ENCODE measurements around the gene JAZF1.
"Not testable (repeated sequence)": the region's sequence is repeated elsewhere in the genome, so short reads cannot be mapped to it uniquely, and the experiment has no call there.

The JAZF1 gene

DNA sequence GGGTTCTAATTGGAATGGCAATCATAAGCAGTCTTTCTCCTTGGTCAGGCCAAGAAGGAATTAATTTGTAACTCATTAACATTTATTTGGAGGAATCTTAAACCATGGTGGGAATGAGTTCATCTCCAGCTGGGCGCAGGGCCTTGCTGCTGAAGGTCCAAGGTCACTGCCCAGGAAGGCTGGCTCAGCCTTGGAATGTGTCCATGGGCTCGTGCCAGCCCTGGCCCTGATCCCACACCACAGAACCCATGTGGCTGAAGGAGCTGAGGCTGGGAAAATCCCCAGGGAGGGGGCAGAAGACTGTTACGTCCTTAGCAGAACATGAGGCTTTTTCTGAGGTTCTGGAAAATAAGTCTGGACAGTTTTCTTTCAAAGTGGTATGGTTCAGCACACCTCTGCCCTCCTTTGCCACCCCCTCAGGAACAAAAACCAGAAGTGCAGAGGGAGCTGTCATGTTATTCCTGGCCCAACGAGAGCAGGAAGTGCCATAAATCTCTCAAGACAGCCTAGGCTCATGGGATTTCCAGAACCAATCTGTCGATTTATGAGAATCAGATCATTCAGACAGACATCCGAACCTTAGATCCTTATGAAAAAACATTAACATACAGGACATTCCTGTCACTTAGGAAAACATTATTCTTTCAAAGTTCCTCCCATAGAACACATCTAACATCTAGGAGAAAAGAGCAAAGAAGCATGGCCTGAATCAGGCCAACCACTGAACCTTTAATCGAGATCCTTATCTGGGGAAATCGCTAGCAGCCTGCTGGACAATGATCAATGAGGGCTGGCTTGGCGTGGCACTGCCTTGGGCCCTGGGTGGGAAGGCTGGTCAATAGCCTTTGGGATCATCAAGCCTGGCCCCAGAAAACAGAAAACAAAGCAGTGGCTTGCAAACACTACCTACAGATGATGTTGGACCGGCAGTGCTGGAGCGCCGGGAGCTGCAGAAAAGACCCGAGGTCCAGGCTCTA, 306.3 kb downstream of the JAZF1 start:
- no peak overlapping the region for H3K4me3 ChIP-seq (ENCODE audit: low read depth, low read length)
- peak; percentile 67 for DNase-seq (ENCODE audit: low read depth)

DNA sequence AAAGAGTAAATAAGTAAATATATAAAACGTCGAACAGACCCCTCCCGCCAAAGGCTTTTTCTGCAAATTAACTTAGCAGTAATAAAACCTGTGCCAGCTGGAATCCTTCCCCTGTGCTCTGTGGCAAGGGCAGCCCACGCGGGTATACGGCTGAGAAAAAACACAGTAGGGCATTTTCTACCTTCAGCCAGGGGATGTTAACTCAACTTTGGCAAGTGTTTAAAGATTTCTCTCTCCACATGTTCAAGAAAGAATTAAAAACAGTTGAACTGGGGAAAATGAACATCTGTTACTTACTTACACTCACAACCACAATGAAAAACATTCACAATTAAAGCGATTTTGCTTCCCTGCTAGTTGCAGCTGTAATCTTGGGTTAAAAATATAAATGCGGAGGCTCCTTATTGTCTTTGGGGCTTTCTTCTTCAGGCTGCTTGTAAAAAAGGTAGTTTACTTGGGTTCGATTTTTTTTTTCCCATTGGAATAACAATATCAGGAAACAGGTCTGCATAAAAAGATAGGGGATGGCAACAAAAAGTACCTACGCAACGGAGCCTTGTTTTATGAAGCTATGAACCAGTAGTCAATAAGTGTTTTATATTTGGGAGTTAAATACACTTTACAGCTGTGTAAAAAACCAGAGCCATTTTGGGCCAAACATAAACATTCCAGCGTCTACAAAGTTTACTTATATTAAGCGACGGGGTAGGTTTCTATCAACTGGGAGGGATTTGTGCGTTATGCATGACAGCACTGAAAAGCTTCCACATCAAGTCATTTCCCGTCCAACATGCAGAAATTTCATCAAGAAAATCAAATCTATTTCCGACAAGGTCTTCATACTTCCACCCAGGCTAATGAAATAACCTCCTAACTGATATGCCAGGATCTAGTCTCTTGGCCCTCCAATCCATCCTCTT, 308.0 kb downstream of the JAZF1 start:
- H3K4me3 ChIP-seq (ENCODE audit: low read depth, low read length) = no peak overlapping the region
- DNase-seq (ENCODE audit: low read depth) = no peak

DNA sequence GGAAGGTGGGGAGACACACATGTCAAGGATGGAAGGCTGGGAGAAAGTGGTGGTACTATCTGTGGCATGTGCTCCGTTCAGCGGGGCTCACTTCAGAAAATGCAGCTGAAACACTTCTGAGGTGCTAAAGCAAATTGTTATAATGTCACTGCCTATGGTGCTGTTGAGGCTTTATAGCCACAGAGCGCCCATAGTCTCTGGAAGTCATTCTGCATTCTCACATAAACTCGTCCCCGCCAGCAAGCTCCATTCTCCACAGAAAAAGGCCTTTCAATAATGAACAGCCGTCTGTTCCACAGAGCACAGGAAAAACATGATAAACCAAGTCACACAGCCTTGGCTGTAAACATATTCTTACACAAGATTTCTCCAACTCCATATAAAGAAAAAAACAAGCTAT, 308.7 kb downstream of the JAZF1 start:
- DNase-seq (ENCODE audit: low read depth) = no peak
- no peak overlapping the region for H3K4me3 ChIP-seq (ENCODE audit: low read depth, low read length)

DNA sequence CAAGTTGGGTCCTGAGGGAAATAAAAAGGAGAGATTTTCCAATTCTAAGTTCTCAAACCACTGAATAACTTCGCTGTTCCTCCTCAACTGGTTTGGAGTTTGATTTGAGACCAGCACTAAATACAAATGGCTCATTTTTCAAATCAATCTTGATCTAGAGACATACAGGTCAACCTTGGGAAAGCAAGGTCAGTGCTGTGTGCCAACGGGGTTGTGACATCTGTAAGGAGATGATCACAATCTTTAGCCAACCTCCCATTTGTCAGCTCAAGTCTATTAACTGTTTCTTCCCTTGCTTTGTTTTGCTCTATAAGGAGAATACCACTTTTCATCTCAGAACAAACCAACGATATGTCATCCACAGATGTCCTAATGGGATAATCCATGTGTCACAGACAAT, 309.5 kb downstream of the JAZF1 start:
- no peak for DNase-seq (ENCODE audit: low read depth)
- H3K4me3 ChIP-seq (ENCODE audit: low read depth, low read length) = no peak overlapping the region

DNA sequence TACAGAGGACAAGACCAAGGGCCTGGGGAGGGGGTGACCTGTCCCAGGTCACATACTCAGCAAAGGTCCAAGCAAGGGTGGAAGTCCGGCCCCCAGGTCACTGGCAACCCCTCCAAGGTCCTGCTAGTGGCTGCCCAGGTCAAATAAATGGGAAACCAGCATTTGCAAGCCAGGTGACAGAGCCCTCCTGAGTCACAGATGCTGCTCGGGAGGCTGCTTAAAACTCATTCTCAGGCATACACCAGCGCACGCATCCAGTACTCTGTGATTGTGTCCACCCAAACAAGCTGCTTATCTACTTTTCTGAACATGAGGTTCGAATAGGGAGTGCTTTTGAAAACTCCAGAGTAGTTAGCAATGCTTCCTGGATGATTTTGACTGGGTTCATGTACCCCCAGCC, 310.0 kb downstream of the JAZF1 start:
- no peak for DNase-seq (ENCODE audit: low read depth)
- no peak overlapping the region for H3K4me3 ChIP-seq (ENCODE audit: low read depth, low read length)

DNA sequence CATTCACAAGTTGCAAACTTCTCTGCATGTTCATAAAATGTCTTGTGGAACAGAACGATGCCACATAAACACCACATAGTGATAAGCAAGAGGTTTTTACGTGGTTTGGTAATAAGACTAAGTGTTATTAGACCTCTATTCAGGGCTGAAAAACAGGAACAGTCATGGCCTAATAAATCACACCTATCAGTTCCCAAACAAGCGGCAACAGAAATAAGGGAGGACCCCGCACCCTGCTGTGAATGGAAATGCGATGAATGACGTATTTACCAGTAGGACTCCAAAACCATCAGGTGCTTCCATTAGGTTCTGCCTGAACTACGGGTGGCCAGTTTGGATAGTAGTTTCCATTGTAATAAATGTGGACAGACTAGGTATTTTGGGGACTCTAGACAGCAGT, 311.5 kb downstream of the JAZF1 start:
- no peak for DNase-seq (ENCODE audit: low read depth)

DNA sequence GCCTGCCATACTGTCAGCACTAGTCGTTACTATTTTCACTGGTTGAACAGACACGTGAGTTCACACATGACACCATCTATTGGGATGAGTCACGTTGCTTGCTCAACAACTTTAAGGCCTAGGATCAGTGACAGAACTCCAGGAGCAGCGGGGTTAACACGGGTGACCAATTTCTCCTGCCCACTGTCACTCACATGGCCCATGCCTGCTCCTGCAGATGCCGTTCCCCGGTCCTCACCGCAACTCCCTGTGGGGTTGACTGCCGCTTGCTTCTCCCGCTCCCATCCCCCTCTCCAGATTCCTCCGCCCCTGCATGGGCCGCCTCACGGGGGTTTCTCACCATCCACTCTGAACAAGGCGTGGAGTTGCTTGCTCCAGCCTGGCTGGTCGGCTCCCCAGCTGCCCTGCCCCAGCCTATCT, 312.5 kb downstream of the JAZF1 start:
- no peak overlapping the region for H3K4me3 ChIP-seq (ENCODE audit: low read depth, low read length)
- peak; percentile 2 for DNase-seq (ENCODE audit: low read depth)

More for the DNA sequence above, 311.5 kb downstream of the JAZF1 start:
- H3K4me3 ChIP-seq (ENCODE audit: low read depth, low read length) = no peak overlapping the region

DNA sequence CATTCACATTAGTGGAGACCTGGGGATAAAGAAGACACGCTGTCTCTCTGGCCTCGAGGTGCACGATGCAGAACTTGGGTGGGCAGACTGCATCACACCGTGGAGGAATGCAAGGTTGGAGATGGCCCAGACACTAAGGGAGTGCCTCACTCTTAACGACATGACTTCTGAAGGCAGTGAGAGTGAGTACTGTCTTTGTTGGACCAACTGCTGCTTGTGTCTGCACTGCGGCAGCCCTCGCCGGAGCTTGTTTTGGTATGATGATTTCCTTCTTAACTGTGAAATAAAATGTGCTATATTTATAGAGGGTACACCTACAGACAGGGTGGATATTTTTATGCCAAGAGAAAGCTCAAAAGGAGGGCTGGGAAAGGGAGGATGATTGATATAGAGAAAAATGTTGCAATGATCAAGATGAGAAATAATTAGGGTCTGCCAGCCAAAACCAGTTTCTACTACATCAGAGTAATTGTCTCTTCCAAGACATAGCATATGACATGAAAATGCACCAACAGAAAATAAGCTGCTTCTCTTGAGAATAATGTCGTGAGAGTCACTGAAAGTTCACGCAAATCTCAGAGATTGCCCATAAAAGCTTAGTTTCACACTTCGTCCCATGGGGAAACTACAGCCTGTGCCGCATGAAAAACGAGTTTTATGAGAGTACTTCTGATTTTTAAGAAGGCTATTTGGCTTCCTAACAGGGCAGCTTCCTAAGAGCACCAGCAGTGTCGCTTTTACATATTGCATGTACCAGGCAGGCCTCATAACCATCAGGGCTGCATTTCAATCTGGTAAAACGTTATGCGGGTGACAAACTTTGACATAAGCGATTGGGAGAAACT, 313.5 kb downstream of the JAZF1 start:
- H3K4me3 ChIP-seq (ENCODE audit: low read depth, low read length) = no peak overlapping the region
- DNase-seq (ENCODE audit: low read depth) = no peak

DNA sequence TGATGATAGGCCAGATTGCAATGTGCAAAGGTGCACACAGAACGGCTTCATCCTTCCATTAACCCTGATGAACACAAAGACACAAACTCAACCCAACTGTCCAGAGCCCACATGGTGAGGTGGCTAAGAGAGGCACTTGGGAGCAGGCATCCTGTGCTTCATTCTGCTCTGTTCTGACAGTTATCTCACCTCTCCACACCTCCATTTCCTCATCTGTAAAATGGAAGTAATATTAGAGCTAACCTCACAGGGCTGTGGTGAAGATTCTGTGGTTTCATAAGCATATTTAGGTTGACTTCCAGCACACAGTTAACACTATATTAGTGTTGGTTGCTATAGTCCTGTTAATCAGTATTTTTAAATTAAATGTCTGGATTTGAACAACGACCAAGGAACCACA, 314.3 kb downstream of the JAZF1 start:
- DNase-seq (ENCODE audit: low read depth) = no peak
- H3K4me3 ChIP-seq (ENCODE audit: low read depth, low read length) = no peak overlapping the region

DNA sequence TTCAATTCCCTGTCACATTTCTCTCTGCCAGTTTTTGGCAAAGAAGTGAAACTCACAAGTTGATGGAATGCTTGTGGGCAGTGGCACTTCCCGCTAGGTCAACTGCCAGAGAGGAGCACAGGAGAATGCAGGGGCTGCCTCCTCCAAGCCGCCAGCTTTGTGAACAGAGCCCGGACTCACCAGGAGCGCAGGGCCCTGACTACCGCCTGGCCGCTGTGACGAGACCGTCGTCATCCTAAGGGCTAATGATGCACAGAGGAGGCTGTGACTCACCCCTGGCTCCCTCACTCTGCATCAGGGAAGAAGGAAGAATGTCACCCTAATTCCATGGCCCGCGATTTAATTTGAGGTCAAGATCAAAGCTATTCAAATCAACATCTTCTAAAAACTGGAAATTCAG, 316.7 kb downstream of the JAZF1 start:
- H3K4me3 ChIP-seq (ENCODE audit: low read depth, low read length) = no peak overlapping the region
- DNase-seq (ENCODE audit: low read depth) = peak; percentile 8

DNA sequence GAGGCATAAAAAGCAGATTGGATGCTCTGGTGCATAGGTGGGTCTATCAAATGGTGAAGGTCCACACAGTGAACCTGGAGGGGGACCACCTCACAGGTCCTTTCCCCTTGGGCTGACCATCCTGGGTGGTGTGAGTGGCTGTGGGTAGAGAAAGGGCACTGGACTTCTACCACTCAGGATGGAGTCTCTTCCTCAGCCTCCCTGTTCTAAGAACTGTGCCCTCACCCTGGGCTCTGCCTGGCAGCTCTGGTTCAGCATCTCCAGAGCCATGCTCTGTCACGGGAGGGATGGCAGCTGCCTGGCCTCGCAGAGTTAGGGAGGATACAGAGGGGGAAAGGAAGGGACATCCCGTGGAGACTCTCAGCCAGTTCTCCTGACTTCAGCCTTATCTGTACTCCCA, 318.8 kb downstream of the JAZF1 start:
- no peak overlapping the region for H3K4me3 ChIP-seq (ENCODE audit: low read depth, low read length)
- DNase-seq (ENCODE audit: low read depth) = no peak

DNA sequence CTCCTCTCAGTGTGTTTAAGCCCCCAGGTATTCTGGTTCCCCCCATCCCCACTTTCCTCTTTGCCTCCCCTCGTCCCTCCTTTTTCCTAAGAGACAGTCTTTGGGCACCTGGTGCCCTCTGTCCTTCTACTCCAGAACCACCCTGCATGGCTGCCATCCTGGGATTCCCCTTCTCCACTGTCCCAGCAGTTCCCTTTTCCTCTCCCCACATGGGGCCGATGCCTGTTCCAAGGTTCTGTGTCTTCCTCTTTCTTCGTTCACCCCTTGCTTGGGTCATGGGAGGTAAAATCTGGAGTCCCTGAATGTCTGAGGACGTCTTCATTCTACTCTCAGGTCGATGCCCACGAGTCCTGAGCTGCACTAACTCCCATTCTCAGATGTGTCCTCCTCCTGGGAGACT, 319.8 kb downstream of the JAZF1 start:
- no peak for DNase-seq (ENCODE audit: low read depth)
- H3K4me3 ChIP-seq (ENCODE audit: low read depth, low read length) = no peak overlapping the region

DNA sequence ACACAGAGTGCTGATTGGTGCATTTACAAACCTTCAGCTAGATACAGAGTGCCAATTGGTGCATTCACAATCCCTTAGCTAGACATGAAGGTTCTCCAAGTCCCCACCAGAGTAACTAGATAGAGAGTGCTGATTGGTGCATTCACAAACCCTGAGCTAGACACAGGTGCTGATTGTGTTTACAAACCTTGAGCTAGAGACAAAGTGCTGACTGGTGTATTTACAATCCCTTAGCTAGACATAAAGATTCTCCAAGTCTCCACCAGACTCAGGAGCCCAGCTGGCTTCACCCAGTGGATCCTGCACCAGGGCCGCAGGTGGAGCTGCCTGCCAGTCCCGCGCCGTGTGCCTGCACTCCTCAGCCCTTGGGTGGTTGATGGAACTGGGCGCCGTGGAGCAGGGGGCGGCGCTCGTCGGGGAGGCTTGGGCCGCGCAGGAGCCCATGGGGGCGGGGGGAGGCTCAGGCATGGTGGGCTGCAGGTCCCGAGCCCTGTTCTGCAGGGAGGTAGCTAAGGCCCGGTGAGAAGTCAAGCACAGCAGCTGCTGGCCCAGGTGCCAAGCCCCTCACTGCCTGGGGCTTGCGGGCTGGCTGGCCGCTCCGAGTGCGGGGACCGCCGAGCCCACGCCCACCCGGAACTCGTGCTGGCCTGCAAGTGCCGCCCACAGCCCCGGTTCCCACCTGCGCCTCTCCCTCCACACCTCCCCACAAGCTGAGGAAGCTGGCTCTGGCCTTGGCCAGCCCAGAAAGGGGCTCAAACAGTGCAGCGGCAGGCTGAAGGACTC, 323.7 kb downstream of the JAZF1 start:
- not testable (repeated sequence) for DNase-seq (ENCODE audit: low read depth); H3K4me3 ChIP-seq (ENCODE audit: low read depth, low read length)

DNA sequence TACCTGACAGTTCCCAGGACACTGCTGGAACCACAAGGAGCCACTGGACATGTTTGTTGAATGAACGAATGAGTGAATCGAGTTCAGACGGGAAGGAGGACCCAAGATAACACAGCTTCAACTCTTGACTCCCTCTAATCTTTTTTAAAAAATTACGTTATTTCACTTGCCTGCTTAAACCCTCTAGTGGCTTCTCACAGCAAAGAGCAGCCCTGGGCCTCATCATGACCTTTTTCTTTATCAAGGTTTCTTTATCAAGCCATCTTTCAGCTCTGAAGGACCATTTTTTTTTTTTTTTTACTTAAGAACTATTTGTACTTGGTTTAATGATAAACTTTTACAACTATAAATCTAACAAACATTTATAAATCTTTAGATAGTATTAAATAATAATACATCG, 330.1 kb downstream of the JAZF1 start:
- no peak overlapping the region for H3K4me3 ChIP-seq (ENCODE audit: low read depth, low read length)
- DNase-seq (ENCODE audit: low read depth) = no peak

DNA sequence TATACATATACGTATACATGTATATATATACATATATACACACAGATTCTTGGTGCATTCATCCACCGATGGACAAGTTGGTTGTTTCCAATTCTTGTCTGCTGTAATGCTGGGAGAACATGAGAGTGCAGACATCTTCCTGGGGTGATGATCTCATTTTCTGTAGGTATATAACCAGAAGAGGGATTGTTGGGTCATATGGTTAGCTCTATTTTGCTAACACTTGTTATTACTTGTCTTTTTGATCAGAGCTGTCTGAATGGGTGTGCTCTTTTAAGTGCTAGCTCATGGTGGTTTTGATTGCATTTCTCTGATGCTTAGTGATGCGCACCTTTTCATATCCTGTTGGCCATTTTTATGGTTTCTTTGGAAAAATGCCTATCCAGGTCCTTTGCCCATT, 334.2 kb downstream of the JAZF1 start:
- no peak for DNase-seq (ENCODE audit: low read depth)
- H3K4me3 ChIP-seq (ENCODE audit: low read depth, low read length) = no peak overlapping the region

DNA sequence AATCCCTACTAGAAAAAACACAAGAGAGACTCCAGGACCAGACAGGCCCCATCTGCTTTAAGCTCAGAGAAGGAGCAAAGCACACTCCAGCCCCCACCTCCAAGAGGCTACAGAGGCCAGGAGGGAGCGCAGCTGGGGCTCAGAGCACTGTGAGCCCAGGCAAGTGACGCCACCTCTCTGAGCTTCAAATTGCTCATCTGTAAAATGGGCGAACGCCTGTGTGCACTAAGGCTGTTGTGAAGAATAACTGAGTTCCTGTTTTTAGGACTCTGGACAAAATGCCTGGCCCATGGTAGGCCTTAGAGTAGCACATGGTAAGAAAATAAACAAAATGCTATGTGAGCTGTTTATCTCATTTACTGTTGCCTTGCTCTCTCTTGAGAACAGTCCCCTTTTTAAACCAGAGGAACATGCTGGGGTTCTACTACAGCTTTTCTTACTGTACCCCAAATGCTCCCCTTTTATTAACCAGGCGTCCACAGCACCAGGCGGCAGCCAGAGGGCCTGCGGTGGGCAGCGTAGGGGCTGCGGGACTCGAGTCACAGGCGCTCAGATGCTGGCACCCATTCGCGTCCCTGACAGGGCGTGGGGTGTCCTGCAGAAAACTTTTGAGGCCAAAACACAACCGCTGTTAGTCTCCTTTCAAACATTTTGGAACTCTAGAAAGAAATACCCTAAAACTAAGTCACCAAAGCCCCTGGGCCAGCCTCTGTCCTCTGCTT, 336.9 kb downstream of the JAZF1 start:
- DNase-seq (ENCODE audit: low read depth) = no peak
- no peak overlapping the region for H3K4me3 ChIP-seq (ENCODE audit: low read depth, low read length)

DNA sequence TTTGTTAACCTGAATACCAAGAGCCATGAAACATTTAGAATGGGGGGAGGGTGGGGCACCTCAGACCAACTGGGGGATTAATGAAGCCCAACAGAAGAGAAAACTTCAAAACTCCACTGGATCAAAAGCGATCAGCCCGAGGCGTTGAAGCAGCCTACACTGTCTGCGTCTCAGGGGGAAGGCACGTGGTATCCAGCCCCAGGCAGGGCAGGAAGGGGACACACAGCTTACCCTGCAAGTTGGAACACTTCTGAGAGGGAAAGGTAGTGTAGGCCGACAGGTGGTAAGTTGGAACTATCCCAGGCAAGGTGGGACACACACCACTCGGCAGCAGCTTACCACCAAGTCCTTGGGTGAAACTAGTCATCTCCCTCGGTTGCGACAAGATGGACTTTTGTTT, 337.7 kb downstream of the JAZF1 start:
- DNase-seq (ENCODE audit: low read depth) = no peak
- no peak overlapping the region for H3K4me3 ChIP-seq (ENCODE audit: low read depth, low read length)

DNA sequence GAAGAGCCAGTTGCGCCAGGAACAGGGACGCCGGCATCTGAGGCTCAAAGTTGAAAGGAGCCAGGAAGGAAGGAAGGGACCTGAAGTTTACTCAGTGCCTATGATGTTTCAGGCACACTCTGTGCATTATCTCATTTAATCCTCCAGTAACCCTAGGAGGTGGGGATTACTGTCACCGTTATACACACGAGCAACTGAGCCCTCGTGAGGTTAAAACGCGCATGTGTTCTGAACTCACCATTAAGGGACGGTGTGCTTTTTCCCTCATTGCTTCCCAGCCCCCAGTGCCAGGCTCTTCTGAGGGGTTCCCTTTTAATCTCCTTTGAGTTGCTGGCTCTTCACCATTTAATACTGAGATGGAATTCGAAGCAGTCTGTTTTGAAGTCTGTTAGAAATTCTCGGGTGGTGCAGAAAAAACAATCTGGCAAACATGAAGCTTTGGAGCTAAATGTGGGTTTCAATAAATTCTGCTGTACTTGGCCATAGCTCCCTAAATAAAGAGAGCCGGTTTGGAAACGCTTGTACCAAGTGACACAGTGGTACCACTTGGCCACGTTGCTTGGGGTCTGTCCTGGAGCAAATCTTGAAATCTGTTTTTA, 338.4 kb downstream of the JAZF1 start:
- DNase-seq (ENCODE audit: low read depth) = no peak
- no peak overlapping the region for H3K4me3 ChIP-seq (ENCODE audit: low read depth, low read length)

Data from skeletal muscle cell (primary cell).